Activated CD4-positive, CD25-positive, alpha-beta regulatory T cell (primary cell): ENCODE data around the gene HES7.
"Not testable (repeated sequence)": the region's sequence is repeated elsewhere in the genome, so short reads cannot be mapped to it uniquely, and the experiment has no call there.

ENCODE experiments used
- DNase-seq, 4 experiments: peaks; one replicate each; lab custom pipeline; 2025; lab: John Stamatoyannopoulos, UW

The HES7 gene

DNA sequence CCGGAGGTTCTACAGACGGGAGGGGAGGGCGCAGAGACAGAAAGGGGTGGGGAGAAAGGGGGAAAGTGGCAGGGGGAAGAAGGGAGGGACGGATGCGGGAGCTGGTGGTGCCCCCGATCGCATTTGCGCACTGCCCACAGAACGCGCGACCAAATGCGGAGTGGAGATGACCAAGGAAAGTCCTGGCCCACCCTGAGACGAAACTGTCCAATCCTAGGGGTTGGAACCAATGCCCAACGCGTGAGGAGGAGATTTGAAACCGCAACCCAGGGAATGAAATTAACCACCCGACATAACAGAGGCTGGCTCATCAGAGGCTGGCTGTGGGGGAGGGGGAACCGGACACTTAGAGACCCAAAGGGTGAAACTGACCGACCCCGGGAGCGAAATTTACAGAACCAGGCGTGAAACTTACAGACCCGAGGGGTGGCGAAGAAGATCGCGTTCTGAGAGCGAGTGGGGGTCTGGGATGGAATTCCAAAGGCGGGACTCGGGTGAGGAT is 1.4 kb downstream of the HES7 start:
- no peak for DNase-seq

DNA sequence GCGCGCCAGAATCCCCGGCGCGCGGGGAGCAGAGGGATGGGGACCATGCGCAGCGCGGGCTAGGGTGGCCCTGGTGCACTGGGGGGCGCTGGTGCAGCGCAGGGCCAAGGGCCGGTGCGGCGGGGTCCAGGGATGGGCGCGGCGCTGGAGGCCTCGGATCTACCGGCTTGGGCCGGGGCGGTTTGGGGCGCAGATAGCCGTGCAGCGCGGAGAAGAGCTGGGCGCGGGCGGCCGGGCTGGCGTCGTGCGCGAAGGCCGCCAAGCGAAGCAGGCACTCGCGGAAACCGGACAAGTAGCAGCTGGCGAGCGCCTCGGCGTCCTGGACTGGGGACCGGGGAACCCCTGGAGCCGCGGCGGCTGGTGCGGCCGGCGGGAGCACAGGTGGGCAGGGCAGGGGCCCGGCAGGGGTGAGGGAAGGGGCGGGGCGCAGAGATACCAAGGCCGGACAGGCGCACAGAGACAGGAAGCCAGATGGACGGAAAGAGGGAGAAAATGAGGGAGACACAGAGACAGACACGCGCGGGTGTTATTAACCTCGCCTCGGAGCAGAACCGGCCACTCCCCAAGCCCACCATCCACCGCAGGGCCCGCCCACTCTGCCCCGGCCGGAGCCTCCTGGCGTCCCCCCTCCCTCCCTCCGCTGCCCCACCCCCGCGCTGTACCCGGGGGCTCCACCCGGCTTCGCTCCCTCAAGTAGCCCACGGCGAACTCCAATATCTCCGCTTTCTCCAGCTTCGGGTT is 2.1 kb downstream of the HES7 start:
- peak in 1 of 4 experiments; percentile 15 for DNase-seq

DNA sequence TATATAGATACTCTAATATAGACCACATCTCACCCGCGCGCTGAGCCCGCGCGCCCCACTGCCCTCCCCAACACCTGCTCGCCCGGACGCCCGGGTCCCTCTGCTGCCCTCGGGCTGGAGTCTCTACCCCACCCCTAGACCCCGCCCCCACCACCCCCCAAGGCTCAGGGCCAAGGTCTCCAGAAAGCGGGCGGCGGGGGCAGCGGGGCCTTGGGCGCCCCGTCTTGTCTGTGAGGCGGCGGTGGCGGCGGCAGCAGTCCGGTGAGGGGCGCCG is 2.6 kb downstream of the HES7 start:
- DNase-seq = no peak

DNA sequence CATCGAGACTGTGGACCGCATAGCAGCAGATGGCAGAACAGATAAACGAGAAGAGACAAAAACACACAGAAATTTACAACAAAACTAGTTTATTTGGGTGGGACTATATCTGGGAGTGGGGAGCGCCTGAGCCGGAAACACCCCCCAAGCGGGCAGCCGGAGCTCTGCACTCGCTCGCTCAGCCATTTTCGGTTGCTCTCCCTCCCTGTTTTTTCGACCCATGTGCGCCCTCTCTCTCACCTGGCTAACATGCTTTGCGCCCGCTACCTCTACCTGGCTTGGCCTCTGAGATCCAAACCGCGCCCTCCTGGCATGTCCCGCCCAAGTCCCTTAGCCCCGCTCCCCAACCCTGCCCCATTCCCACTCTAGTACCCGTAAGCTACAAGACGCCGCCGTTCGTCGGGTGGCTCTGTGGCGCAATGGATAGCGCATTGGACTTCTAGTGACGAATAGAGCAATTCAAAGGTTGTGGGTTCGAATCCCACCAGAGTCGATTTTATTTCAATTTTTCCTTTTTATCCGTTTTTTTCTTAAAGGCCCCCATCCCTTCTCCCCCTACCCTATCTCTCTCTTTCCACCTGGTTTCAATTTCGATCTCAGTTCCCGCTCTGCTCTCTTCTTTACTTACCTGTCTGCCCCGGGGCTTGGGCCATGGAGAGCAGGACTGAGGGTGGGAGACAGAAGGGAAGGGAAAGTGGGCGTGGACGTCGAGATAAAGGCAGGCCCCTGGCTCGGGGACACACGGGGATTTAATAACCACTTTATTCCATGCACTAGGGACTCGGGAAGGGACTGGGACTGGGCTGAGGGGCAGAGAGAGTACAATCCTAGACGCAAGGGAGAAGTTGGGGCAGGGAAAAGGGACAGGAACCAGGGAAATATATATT is 3.1 kb downstream of the HES7 start:
- DNase-seq = peak in 2 of 4 experiments; percentile 55 to 75

DNA sequence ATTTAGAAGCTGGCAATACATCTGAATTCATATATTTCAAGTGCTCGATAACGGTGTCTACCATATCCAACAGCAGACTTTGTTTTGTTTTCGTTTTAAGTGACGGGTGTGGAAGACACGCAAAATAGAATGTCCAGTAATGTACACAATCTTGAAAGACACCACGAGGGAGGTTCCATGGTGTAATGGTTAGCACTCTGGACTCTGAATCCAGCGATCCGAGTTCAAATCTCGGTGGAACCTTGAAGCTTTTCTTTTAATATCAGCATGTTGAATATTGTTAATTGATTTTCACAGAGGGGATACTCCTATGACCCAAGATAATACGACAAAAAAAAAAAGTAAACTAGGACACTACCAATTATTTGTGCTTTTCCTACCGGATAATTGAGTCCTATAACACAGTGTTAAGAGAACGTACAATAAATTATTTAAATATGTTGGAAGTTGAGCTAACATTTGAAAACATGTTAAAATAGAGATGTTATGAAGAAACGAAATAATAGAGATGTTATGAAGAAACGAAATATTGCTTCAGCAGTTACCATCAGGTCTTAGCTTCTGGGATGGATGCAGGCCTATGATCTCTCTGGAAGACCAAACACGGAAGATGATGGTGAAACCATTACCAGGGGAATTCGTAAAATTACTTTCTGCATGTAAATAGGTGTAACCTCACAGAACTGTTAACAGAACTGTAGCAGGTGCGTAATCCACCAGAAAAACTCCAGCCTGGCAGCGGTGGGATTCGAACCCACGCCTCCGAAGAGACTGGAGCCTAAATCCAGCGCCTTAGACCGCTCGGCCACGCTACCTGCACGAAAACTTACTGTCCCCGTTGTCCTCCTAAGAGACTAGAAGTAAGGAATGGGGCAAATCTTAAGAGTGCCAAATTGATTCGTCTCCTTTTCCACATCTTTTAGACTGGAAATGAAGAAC is 4.1 kb downstream of the HES7 start:
- peak; percentile 46 to 89 (median 70) for DNase-seq

DNA sequence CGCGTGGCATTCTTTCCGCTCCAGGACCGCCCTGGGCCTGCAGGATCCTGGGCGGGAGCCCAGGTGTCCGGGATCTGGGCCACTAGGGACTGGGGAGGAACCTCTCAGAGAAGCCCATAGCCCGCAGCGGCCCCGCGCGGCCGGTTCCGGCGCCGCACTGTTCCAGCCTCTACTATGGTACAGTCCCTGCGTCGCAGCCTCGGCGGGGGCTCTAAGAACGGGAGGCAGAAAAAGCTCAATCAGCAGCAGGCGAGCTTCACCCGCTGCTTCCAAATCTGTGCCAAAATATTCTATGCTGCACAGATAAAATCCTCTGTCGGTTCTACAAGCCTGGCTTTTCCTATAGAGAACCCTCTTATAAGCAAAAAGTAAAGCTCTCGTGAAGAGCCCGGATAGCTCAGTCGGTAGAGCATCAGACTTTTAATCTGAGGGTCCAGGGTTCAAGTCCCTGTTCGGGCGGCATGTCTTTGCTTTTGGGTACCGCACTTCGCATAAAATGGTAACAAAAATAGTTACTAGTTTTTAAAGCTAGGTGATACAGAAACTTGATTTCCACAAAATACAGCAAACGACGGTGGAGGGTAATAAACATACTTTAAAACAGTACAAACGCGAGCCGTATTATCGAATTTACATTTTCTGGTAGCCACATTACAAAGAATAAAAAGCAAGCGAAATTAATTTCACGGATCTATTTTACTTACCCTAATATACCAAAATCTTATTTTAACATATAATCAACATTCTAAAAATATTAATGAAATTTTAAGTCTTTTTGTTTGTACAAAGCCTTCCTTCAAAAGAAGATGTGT is 4.9 kb downstream of the HES7 start:
- peak; percentile 66 to 71 (median 69) for DNase-seq

DNA sequence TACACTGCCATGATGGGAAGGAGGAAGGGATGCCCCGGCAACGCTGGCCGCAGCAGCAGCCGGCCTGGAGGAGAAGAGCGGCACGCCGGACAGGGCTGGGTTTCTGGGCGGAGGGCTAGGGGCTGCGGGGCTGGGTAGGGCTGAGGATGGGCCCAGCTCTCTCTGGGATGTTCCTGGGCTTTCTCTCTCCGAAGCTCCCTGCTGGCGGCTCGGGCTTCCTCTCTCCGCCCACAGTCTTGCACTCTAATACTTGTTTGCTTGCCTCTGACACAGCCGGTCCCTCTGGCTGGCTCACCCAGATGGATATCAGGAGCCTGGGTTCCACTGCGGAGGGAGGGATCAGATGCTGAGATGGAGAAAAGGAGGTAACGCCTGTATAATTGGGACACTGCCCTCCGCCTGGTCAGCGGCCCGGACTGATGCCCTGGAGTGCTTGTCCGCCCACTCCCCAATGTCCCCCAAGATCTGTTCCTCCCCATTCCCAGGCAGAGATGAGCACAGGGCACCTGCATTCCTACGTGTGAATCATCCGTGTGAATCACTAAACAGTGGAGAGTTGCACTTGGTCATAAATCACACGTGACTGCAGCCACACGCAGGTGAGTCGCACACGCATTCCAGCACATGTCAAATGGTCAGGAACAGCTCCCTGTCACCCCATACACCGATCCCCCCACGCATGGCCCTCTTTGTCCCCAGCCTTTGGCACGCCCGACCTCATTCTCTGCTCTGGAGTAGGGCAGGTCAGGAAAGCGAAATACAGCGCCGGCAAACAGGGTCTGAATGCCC is 5.7 kb downstream of the HES7 start, which contains the start of gene ALOXE3:
Gene ALOXE3, minus strand, starts transcription at position 535 of the 789 bp plus-strand sequence. Its CDS starts 524 bp downstream, at position 11.
- DNase-seq = peak in 1 of 4 experiments; percentile 55

DNA sequence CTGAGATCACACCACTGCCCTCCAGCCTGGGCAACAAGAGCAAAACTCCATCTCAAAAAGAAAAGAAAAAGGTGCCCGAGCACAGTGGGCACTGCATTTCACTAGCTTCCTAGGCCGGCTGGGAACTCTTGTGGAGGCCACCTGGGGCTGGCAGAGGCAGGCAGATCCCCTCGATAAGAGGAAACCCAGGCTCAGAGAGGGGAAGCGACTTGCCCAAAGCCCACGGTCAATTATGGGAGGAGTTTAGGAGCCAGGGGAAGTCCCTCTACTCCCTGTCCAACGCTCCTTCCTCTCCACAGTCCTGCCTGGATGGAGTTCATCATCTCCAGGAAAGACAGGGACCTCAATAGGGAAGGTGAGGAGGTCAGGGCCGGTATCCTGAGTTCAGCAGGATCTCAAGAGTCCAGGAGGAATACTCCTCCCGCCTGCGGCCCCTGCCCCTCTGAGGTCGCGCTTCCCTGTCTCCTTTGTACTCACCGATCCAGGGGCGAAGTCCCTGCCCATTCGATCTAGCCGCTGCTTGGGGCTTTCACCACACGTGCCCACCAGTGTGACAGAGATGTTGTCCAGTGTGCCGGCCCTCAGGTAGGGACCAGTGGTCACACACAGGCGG is 6.4 kb downstream of the HES7 start:
- DNase-seq = no peak

DNA sequence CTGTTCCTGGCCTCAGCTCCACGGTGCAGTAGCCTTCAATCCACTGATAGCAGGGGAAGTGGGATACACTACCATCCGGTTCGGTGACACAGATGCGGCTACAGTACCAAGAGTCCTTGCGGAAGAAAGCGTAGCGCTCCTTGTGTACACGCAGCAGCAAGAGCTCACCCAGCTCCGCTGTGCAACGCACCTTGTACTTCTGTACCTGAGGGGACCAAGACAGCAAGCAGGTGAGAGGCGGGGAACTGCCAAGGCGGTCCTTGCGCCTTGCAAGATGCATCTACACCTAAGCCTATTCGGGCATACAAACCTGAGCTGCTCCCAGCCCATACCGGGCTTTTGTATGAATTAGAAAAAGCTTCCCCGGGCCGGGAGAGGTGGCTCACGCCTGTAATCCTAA is 7.1 kb downstream of the HES7 start:
- DNase-seq = no peak

DNA sequence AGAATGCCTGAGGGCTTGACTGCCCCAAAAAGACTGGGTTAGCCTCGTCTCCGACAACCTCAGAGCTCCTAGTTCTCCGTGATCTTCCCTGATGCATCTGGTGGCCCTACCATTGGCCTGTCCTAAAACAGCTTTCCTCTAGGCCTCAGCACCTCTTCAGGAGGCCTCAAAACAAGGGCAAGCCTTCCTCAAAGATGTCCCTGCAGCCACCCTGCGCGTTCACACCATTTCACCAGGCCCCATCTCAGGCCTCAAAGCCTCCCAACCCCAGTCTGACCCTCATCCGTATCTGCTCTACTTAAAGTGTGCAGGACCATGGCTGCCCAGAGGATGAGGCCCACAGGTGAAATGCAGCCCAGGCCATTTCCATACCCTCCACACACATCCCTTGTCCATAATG is 13.0 kb downstream of the HES7 start:
- no peak for DNase-seq

DNA sequence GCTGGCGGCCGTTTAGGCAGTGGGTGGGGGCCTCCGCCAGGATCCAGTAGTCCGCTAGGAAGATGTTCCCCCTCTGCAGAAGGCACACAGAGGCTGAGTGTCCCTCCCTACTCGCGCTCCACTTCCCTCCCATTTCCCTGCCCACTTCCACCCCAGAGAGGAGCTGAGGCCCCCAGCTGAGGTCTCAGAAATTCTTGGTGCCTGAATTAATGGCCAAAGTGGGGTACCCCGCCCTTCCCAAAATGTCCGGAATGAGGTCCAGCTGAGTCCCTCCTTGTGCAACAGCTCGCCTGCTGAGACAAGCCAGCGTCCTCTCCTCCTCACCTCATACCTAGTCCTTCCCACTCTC is 13.5 kb downstream of the HES7 start:
- DNase-seq = no peak

DNA sequence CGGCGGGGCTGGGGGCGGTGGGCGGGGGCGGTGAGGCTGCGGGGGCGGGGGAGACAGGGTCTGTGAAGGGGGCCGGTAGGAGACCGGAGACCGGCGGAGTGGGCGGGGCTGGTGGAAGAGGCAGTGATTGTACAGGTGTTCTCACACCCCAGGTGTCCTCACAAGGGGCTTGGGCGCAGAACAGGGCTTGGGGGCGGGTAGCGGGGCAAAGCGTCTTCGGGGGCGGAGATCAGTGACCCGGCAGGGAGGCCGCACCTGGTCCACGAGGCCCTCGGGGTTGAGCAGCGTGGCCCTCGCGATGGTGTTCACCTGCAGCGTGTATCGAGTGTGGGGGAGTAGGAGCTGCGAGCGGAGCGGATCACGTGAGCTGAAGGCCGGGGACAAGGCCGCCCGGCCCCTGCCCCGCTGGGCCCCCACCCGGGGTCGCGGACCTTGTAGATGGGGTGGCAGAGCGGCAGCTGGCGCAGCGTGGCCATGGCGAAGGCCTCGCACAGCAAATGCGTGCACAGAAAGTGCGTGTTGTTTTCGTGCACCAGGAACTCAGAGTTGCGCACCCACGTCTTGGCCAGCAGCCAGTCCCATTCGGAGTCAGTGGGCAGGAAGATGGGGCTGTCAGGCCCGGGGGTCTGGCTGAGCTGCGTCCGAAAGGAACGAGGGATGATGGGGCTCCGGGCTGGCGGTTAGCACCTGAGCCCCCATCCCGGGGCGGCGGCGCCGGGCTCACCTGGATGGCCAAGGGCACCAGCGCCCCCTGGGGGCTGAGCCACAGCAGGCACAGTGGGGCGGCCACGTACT is 14.0 kb downstream of the HES7 start:
- DNase-seq = peak; percentile 57 to 83 (median 68)

DNA sequence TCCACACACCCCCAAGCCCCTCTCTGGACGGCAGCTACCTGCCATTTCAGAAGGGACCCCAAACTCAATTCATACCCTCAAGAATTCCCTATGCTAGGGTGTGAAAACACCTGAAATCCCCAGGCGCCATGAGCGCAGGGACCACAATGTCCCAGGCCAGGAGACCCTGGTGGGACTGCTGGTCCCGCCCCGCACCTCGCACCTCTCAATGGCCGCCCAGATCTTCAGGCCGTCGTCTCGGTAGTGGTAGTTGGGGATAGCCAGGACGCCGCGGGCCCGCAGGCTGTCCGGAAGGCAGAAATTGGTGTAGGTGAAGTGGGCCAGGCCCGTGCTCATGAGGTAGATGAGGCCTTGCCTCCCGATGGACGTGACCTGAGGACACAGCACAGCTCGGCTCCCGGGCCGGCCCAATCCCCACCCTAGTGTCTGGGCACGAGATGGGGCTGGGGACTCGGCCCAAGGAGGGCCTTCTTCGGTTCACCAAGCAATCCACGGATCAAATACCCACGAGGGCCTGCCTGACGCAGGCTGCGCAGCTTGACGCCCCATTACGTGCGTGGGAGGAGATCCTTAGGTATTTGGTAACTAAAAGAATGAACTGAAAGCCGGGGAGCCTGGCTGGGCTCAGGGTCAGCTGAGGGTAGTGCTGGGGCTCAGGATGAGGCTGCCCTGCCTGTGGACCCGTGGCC is 14.8 kb downstream of the HES7 start:
- DNase-seq = no peak

DNA sequence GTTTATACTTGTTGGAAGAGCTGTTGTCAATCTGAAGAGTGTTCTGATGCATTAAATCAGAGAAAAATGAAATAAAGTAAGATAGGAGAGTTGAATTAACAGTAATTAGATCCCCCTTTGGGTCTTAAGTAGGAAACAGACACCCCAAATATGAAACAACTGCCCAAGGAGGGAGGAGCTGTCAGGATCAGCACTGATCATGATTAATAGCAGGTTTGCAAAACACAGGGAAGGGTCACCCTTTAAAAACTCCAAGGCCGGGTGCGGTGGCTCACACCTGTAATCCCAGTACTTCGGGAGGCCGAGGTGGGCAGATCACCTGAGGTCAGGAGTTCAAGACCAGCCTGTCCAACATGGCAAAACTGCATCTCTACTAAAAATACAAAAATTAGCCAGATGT is 16.9 kb downstream of the HES7 start:
- not testable (repeated sequence) for DNase-seq

DNA sequence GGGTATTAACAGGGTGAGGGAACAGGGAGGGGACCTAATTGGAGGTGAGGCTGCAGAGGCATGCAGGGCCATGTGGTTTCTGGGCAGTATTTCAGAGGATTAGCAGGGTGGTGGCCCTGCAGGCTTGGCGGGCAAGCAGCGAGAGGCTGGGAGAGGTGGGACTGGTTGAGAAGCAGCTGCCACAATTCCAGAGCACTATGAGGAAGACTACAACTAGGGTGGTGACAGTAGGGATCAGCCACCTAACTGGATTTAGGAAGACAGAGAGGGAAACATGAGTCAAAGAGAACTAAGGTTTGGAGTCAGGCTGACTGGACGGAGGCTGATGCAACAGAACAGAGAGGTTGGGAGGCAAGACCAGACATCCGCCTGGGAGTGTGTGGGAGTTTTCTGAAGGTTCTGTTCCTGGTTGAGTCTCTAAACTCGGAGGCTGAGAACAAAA is 17.9 kb downstream of the HES7 start:
- DNase-seq = no peak

DNA sequence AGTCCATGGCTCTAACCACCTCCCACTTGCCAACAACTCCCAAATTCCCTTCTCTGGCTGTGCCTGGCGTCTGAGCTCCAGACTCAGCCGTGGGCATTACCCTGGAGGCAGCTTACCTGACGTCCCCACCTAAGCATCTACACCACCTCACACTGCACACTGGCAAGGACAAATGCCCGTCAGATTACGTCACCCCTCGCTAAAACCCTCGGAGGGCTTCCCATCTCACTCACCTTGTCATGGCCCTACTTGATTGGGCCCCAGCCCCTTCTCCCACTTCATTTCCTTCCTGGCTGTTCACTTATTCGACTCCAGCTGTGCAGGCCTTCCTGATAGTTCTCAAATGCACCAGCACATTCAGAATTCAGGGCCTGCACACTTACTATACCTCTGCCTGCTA is 19.0 kb downstream of the HES7 start:
- DNase-seq = no peak

DNA sequence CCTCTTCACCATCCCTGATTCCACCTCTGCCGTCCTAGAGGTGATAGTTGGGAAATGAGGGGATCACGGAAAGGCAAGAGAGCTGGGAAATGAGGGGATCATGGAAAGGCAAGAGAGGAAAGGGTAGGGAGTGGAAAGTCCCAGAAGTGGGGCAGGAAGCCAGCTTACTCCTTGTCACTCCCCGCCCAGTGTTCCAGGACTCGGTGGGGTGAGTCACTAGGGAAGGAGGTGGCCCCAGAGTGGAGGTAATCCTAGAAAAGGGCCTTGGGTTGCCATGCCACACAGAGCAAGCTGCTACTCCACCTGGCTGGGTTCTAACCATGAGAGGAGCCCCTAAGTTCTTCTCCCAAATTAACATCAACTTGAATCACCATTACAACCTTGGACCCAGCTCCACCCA is 20.4 kb downstream of the HES7 start:
- no peak for DNase-seq

DNA sequence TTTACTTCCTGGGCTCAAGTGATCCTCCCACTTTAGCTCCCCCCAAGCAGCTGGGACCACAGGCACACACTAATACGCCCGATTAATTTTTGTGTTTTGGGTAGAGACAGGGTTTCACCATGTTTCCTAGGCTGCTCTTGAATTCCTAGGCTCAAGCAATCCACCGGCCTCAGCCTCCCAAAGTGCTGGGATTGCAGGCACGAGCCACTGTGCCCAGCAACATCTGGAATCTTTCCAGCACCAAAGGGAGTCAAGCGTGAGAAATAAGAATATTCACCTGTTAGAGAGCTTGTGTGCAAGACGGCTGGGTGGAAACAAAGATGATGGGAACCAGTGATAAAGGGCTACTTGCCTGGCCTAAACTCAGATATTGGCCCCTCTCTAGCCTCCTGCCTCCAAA is 22.2 kb downstream of the HES7 start:
- DNase-seq = no peak

DNA sequence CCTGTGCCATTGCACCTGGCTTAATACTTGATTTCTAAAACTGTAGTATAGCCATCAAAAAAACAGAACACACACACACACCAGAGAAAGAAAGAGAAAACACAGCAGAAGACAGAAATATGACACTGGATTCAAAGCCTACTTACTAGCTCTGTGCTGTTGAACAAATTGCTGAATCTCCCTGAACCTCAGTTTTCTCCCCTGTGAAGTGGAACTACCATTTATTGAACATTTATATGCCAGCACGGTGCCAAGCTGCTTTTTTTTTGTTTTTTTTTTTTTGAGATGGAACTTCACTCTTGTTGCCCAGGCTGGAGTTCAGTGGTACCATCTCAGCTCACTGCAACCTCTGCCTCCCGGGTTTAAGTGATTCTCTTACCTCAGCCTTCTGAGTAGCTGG is 23.1 kb downstream of the HES7 start:
- DNase-seq = no peak
